HG03460 (cell line): ENCODE data around the gene SORT1.
"Not testable (repeated sequence)": the region's sequence is repeated elsewhere in the genome, so short reads cannot be mapped to it uniquely, and the experiment has no call there.

ENCODE experiments used
- ATAC-seq: cut with Tn5 transposase; IDR thresholded peaks from one replicate; pipeline ENCODE4 v1.9.1; 2021; ENCODE audit not compliant: unreplicated experiment

The SORT1 gene

GRCh38 chr1:109300650-109301151 lies 97.0 kb downstream of the SORT1 start:
- ATAC-seq = no peak

- no peak for ATAC-seq
Observed at GRCh38 chr1:109299558-109300343, 98.0 kb downstream of the SORT1 start.

- no peak for ATAC-seq
Observed at GRCh38 chr1:109298666-109299557, 98.8 kb downstream of the SORT1 start.

- ATAC-seq = no peak
Observed at GRCh38 chr1:109296782-109297181, 100.9 kb downstream of the SORT1 start.

- no peak for ATAC-seq
Observed at GRCh38 chr1:109295712-109296415, 101.9 kb downstream of the SORT1 start.

GRCh38 chr1:109294481-109294880 lies 103.2 kb downstream of the SORT1 start:
- no peak for ATAC-seq

- ATAC-seq = no peak
Observed at GRCh38 chr1:109293026-109293425, 104.7 kb downstream of the SORT1 start.

GRCh38 chr1:109292364-109292763 lies 105.4 kb downstream of the SORT1 start:
- no peak for ATAC-seq

- no peak for ATAC-seq
Observed at GRCh38 chr1:109290998-109291397, 106.7 kb downstream of the SORT1 start.

- ATAC-seq = no peak
Observed at GRCh38 chr1:109290137-109290536, 107.6 kb downstream of the SORT1 start.

GRCh38 chr1:109286762-109287161 lies 111.0 kb downstream of the SORT1 start:
- not testable (repeated sequence) for ATAC-seq

- ATAC-seq = no peak
Observed at GRCh38 chr1:109283748-109284600, 113.7 kb downstream of the SORT1 start.

GRCh38 chr1:109282952-109283747 lies 114.6 kb downstream of the SORT1 start, which contains the start of gene PSRC1:
TSS of gene PSRC1 (minus strand) at chr1:109283145.
- ATAC-seq = peak; percentile 96

- no peak for ATAC-seq
Observed at GRCh38 chr1:109282497-109282951, 115.2 kb downstream of the SORT1 start.

- no peak for ATAC-seq
Observed at GRCh38 chr1:109281680-109282496, 115.8 kb downstream of the SORT1 start.

GRCh38 chr1:109280862-109281261 lies 116.9 kb downstream of the SORT1 start:
- ATAC-seq = no peak

- no peak for ATAC-seq
Observed at GRCh38 chr1:109279615-109280278, 118.0 kb downstream of the SORT1 start.
